Endothelial cell of umbilical vein (primary cell): Measurements from ENCODE around the gene SPOP. TPM values are rescaled to one million over a fixed set of nuclear protein-coding genes. Genes with fewer than 3 reads are reported as not detected.

ENCODE experiments used
- BruUV-seq: library from RNA; stranded (reverse); fragments of 400-500 nt; replicated peaks from 2 replicates; lab custom pipeline; 2021; lab: Mats Ljungman, UMichigan
- CTCF ChIA-PET: fragments of 300-600, 350-600 bp; sonication (Branson Sonifier 250); formaldehyde crosslinking; loops from one replicate; lab custom pipeline; 2021; ENCODE audit warnings: antibody characterized with exemption, inconsistent platforms; lab: Charles Lee
- POLR2A ChIA-PET: fragments of 300-600, 350-600 bp; sonication (Branson Sonifier 250); formaldehyde crosslinking; loops from one replicate; lab custom pipeline; 2021; ENCODE audit warnings: antibody characterized with exemption, inconsistent platforms; lab: Charles Lee
- DNase-seq: peaks from one replicate; pipeline ENCODE4 v3.0.0-alpha.2; 2011; ENCODE audit warnings: low read depth, low spot score
- FAIRE-seq: peaks from 2 replicates; lab custom pipeline; 2011; peaks lifted over from hg19 to GRCh38; lab: Jason Lieb, UNC
- H2AFZ ChIP-seq: 2 replicates; pipeline ENCODE4 v1.6.0; 2012; ENCODE audit warnings: low read depth, low read length, control low read depth, inconsistent platforms
- H3K27ac ChIP-seq: 2 replicates; pipeline ENCODE4 v1.5.1; 2011; ENCODE audit warnings: low read depth, mild to moderate bottlenecking, control low read depth, low read length, moderate library complexity; ENCODE audit not compliant: insufficient read depth
- H3K27me3 ChIP-seq, 2 experiments: 2 replicates each; pipeline versions ENCODE4 v1.6.0 to v1.6.1; 2011; ENCODE audit warnings: low read length in 2 of 2, mixed read lengths in 1 of 2; ENCODE audit not compliant: control insufficient read depth in 2 of 2, insufficient read depth in 2 of 2
- H3K36me3 ChIP-seq, 2 experiments: 2 replicates in 1 of 2; 3 replicates in 1 of 2; pipeline ENCODE4 v1.5.1; 2011; ENCODE audit warnings: low read length in 2 of 2, mild to moderate bottlenecking in 1 of 2, moderate library complexity in 1 of 2; ENCODE audit not compliant: control insufficient read depth in 2 of 2, insufficient read depth in 2 of 2; ENCODE audit errors: extremely low read depth in 1 of 2
- H3K4me1 ChIP-seq: 3 replicates; pipeline ENCODE4 v1.5.1; 2011; ENCODE audit warnings: mild to moderate bottlenecking, low read length; ENCODE audit not compliant: control insufficient read depth, insufficient read depth; ENCODE audit errors: extremely low read depth
- H3K4me2 ChIP-seq: 2 replicates; pipeline ENCODE4 v1.6.1; 2011; ENCODE audit warnings: low read length, control low read depth, mixed read lengths; ENCODE audit not compliant: insufficient read depth
- H3K4me3 ChIP-seq, 3 experiments: fragments of 200-600 bp in 1 of 3; sonication (generic), shearing (Covaris generic) in 1 of 3; replicated peaks in 1 of 3; 2 replicates each; pipeline ENCODE4 v1.5.1; 2011 to 2016; ENCODE audit warnings: control low read depth in 3 of 3, low read length in 3 of 3, mild to moderate bottlenecking in 2 of 3, inconsistent platforms in 1 of 3, low read depth in 1 of 3, moderate library complexity in 1 of 3; ENCODE audit not compliant: insufficient read depth in 1 of 3
- H3K79me2 ChIP-seq: 2 replicates; pipeline ENCODE4 v1.6.0; 2012; ENCODE audit warnings: low read length, inconsistent platforms; ENCODE audit not compliant: control insufficient read depth, insufficient read depth
- H3K9ac ChIP-seq: replicated peaks from 2 replicates; pipeline ENCODE3; 2011; ENCODE audit warnings: low read length, control low read depth; ENCODE audit not compliant: insufficient read depth; ENCODE audit errors: extremely low read depth
- H3K9me1 ChIP-seq: replicated peaks from 3 replicates; pipeline ENCODE4 v1.6.0; 2011; ENCODE audit warnings: mild to moderate bottlenecking, low read length; ENCODE audit not compliant: control insufficient read depth, insufficient read depth; ENCODE audit errors: extremely low read depth
- H3K9me3 ChIP-seq: replicated peaks from 2 replicates; pipeline ENCODE4 v1.5.1; 2012; ENCODE audit warnings: low read length, inconsistent platforms; ENCODE audit not compliant: control insufficient read depth, insufficient read depth
- H4K20me1 ChIP-seq: replicated peaks from 2 replicates; pipeline ENCODE3; 2011; ENCODE audit warnings: mild to moderate bottlenecking, low read length; ENCODE audit not compliant: control insufficient read depth, insufficient read depth; ENCODE audit errors: extremely low read depth
- EZH2 ChIP-seq: IDR thresholded peaks from 2 replicates; pipeline ENCODE4 v1.6.1; 2012; ENCODE audit warnings: borderline replicate concordance, low read depth, mild to moderate bottlenecking, moderate library complexity, low read length, inconsistent platforms; ENCODE audit not compliant: severe bottlenecking
- FOS ChIP-seq: IDR thresholded peaks from 2 replicates; pipeline ENCODE4 v1.6.1; 2011; ENCODE audit warnings: mild to moderate bottlenecking, low read length, moderate library complexity, borderline replicate concordance; ENCODE audit not compliant: insufficient read depth
- GATA2 ChIP-seq: IDR thresholded peaks from 2 replicates; pipeline ENCODE4 v1.7.0; 2011; ENCODE audit warnings: low read depth, mild to moderate bottlenecking, moderate library complexity, mixed read lengths, low read length; ENCODE audit not compliant: insufficient read length, insufficient read depth
- JUN ChIP-seq: IDR thresholded peaks from 2 replicates; pipeline ENCODE4 v1.6.1; 2011; ENCODE audit warnings: borderline replicate concordance, low read depth; ENCODE audit not compliant: insufficient read length, insufficient read depth
- MAX ChIP-seq: IDR thresholded peaks from 2 replicates; pipeline ENCODE4 v1.6.1; 2011; ENCODE audit not compliant: insufficient read depth, insufficient read length
- MYC ChIP-seq: IDR thresholded peaks from one replicate; pipeline ENCODE4 v1.6.1; 2011; ENCODE audit warnings: mild to moderate bottlenecking, low read depth, low read length
- POLR2A ChIP-seq: IDR thresholded peaks from 2 replicates; pipeline ENCODE4 v1.6.1; 2012; ENCODE audit warnings: low read depth, mild to moderate bottlenecking, control low read depth, low read length
- POLR2AphosphoS5 ChIP-seq: IDR thresholded peaks from 2 replicates; pipeline ENCODE4 v1.6.1; 2012; ENCODE audit warnings: low read depth, mild to moderate bottlenecking, control low read depth, low read length, moderate library complexity; ENCODE audit not compliant: insufficient read depth
- dilution Hi-C: fragments of 300-500 bp; cut with MboI; formaldehyde crosslinking; loops from one replicate; pipeline ENCODE4 v1.15.0; 2019; ENCODE audit warnings: low sequenced_read_pairs; ENCODE audit not compliant: extremely low pct_ligation_motif_present
- intact Hi-C: fragments of 100-400 bp; cut with micrococcal nuclease; formaldehyde crosslinking; loops from one replicate; pipeline ENCODE4 v1.10.0; 2022
- polyA plus RNA-seq, 4 experiments: library from polyadenylated mRNA; depleted of rRNA in 3 of 4; stranded (reverse) in 3 of 4; unstranded in 1 of 4; fragments of >200 nt; gene quantifications; 2 replicates each; pipeline versions ENCODE4 v1.2.1 to v1.2.3, GENCODE V29; 2011 to 2012; ENCODE audit warnings: missing spikeins in 1 of 4
- total RNA-seq: library from RNA; stranded (reverse); gene quantifications from 2 replicates; pipeline ENCODE4 v1.2.3, GENCODE V29; 2021
- TF ChIP-seq, protein P1 (sequence below), 2 donors: IDR thresholded peaks; 1 replicate in 1 of 2; 2 replicates in 1 of 2; pipeline ENCODE4 v1.5.1; 2011; ENCODE audit warnings: low read length in 2 of 2, mild to moderate bottlenecking in 2 of 2, moderate library complexity in 2 of 2, control low read depth in 1 of 2, inconsistent platforms in 1 of 2, low read depth in 1 of 2; ENCODE audit not compliant: insufficient read depth in 1 of 2; ENCODE audit errors: extremely low read depth in 1 of 2

Gene SPOP
- total and polyA plus RNA-seq, 2 donors (not counting 3 experiments of a cell fraction or from before 2014, with no cell fraction given), result 46.9 to 61.0 TPM

DNA sequence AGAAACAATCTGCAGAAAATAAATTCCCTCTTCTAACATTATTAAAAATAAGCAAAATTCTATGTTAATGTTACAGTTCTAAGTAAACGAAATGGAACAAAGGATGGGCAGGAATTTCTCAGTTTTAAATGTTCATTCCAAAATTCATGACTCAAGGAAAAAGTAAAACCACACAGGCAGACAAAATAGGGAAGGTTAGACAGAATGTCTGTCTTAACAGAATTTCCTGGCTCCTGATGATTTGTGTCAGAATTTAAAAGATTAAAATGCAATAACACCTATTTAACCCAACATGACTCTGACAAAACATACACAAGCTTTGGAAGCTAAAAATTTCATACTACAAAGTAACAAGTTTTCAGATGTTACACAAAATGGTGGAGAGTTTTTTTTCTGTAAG, 42.8 kb downstream of the SPOP start:
- intact Hi-C loops (no loop called here), dilution Hi-C loops (no loop called here)
- POLR2A ChIA-PET, result interaction anchor here (0.7 kb wide), 1 partner anchor 21 kb away, joined by 6 read pairs; no protein-coding TSS in a partner anchor
- H3K4me1 ChIP-seq, result peaks cover 17% of the 10 kb centered on the region
- no peak overlapping the region for H3K4me2 ChIP-seq
- H3K4me3 ChIP-seq, result no peak overlapping the region
- FAIRE-seq, result no peak
- no peaks in the 10 kb centered on the region for H3K27me3 ChIP-seq
- peaks cover 3% of the 10 kb centered on the region for H4K20me1 ChIP-seq
- H3K36me3 ChIP-seq, result no peaks in the 10 kb centered on the region
- CTCF ChIA-PET, result interaction anchor here (1.1 to 1.4 kb wide), 2 partner anchors 10 to 37 kb away, joined by 4 to 5 read pairs; no protein-coding TSS in a partner anchor
- H3K27ac ChIP-seq, result no peak overlapping the region
- H3K9me3 ChIP-seq, result no peaks in the 10 kb centered on the region
- H3K9ac ChIP-seq, result no peak overlapping the region
- TF ChIP-seq POLR2AphosphoS5, result no peak
- TF ChIP-seq GATA2, result no peak
- TF ChIP-seq FOS, result no peak
- no peak for TF ChIP-seq POLR2A
- TF ChIP-seq MAX, result no peak
- TF ChIP-seq JUN, result no peak
- H2AFZ ChIP-seq, result no peak overlapping the region
- no peak for DNase-seq
- H3K9me1 ChIP-seq, result no peaks in the 10 kb centered on the region
- peaks cover 26% of the 10 kb centered on the region for H3K79me2 ChIP-seq
- BruUV-seq, result no TSS peak

GRCh38 chr17:49634485-49634860, 43.4 kb downstream of the SPOP start:
- Histone ChIP-seq H3K4me2 (no peak overlapping the region), H3K27me3 (no peaks in the 10 kb centered on the region), H3K27ac (no peak overlapping the region), H3K79me2 (peaks cover 29% of the 10 kb centered on the region), H3K36me3 (no peaks in the 10 kb centered on the region), H2AFZ (no peak overlapping the region), H3K9ac (no peak overlapping the region), H4K20me1 (peaks cover 3% of the 10 kb centered on the region), H3K4me3 (no peak overlapping the region), H3K4me1 (peaks cover 17% of the 10 kb centered on the region), H3K9me3 (no peaks in the 10 kb centered on the region), H3K9me1 (no peaks in the 10 kb centered on the region)
- ChIA-PET POLR2A (no interaction called here), CTCF (interaction anchor here (0.9 kb wide), 1 partner anchor 45 kb away, joined by 3 read pairs; no protein-coding TSS in a partner anchor)
- dilution Hi-C loops, result no loop called here
- FAIRE-seq (no peak), DNase-seq (no peak)
- intact Hi-C loops, result no loop called here
- no TSS peak for BruUV-seq
- TF ChIP-seq, protein P1, sequence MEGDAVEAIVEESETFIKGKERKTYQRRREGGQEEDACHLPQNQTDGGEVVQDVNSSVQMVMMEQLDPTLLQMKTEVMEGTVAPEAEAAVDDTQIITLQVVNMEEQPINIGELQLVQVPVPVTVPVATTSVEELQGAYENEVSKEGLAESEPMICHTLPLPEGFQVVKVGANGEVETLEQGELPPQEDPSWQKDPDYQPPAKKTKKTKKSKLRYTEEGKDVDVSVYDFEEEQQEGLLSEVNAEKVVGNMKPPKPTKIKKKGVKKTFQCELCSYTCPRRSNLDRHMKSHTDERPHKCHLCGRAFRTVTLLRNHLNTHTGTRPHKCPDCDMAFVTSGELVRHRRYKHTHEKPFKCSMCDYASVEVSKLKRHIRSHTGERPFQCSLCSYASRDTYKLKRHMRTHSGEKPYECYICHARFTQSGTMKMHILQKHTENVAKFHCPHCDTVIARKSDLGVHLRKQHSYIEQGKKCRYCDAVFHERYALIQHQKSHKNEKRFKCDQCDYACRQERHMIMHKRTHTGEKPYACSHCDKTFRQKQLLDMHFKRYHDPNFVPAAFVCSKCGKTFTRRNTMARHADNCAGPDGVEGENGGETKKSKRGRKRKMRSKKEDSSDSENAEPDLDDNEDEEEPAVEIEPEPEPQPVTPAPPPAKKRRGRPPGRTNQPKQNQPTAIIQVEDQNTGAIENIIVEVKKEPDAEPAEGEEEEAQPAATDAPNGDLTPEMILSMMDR (IDR thresholded peaks at IDR 0.05; ENCODE audit: extremely low read depth in 1 of 2, insufficient read depth in 1 of 2, low read depth in 1 of 2, low read length in 2 of 2), result no peak
- TF ChIP-seq JUN, result no peak
- no peak for TF ChIP-seq EZH2
- TF ChIP-seq MYC, result no peak
- TF ChIP-seq POLR2AphosphoS5, result no peak
- TF ChIP-seq MAX, result no peak
- no peak for TF ChIP-seq GATA2
- TF ChIP-seq FOS, result no peak
- no peak for TF ChIP-seq POLR2A
